ENCODE results near the gene IGSF3.
"Not testable (repeated sequence)": the region's sequence is repeated elsewhere in the genome, so short reads cannot be mapped to it uniquely, and the experiment has no call there.

DNA sequence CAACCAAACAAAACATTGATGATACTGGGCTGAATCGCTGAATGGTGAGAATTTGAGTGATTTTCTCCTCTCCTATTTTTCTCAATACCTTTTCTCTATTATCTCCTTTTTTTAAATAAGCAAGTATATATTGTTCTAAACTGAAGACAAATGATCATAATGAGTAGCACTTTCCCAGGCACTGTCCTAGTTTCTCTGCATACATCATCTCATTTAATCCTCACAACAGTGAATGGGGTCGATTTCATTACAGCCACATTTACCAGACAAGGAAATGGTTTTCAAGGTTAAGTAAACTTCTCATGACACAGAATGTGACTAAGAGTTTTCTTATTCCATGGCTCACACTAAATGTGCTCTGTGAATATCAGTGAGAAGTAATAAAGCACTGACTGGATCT is 45.0 kb downstream of the IGSF3 start:
- TF ChIP-seq, protein P1, sequence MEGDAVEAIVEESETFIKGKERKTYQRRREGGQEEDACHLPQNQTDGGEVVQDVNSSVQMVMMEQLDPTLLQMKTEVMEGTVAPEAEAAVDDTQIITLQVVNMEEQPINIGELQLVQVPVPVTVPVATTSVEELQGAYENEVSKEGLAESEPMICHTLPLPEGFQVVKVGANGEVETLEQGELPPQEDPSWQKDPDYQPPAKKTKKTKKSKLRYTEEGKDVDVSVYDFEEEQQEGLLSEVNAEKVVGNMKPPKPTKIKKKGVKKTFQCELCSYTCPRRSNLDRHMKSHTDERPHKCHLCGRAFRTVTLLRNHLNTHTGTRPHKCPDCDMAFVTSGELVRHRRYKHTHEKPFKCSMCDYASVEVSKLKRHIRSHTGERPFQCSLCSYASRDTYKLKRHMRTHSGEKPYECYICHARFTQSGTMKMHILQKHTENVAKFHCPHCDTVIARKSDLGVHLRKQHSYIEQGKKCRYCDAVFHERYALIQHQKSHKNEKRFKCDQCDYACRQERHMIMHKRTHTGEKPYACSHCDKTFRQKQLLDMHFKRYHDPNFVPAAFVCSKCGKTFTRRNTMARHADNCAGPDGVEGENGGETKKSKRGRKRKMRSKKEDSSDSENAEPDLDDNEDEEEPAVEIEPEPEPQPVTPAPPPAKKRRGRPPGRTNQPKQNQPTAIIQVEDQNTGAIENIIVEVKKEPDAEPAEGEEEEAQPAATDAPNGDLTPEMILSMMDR (IDR thresholded peaks at IDR 0.05) = not testable (repeated sequence)
- TF ChIP-seq POLR2A, EP300 (IDR thresholded peaks at IDR 0.05): not testable (repeated sequence)
